Karpas-422 (cell line): ENCODE results near the gene ITGA1. TPM values are rescaled to one million over a fixed set of nuclear protein-coding genes. Genes with fewer than 3 reads are reported as not detected.
"Not testable (repeated sequence)": the region's sequence is repeated elsewhere in the genome, so short reads cannot be mapped to it uniquely, and the experiment has no call there.

Experiments
- DNase-seq: peaks from one replicate; pipeline ENCODE4 v3.0.0-alpha.2; 2015
- H2AFZ ChIP-seq: fragments of 200-600 bp; sonication (generic); 2 replicates; pipeline ENCODE4 v1.6.1; 2014; ENCODE audit warnings: antibody characterized with exemption, low read length, mixed read lengths
- H3K27ac ChIP-seq: fragments of 200-600 bp; sonication (generic); 2 replicates; pipeline ENCODE4 v1.5.1; 2014; ENCODE audit warnings: mild to moderate bottlenecking, low read length, moderate library complexity
- H3K27me3 ChIP-seq: fragments of 200-600 bp; sonication (generic); 2 replicates; pipeline ENCODE4 v1.6.1; 2014; ENCODE audit warnings: low read length, mixed read lengths
- H3K36me3 ChIP-seq: fragments of 200-600 bp; sonication (generic); 2 replicates; pipeline ENCODE4 v1.6.1; 2014; ENCODE audit warnings: low read length, mixed read lengths; ENCODE audit not compliant: insufficient read depth
- H3K4me1 ChIP-seq: fragments of 200-600 bp; sonication (generic); 2 replicates; pipeline ENCODE4 v1.6.1; 2014; ENCODE audit warnings: mild to moderate bottlenecking, low read length, mixed read lengths
- H3K4me2 ChIP-seq: fragments of 200-600 bp; sonication (generic); 2 replicates; pipeline ENCODE4 v1.6.1; 2014; ENCODE audit warnings: low read length, low read depth, mild to moderate bottlenecking; ENCODE audit not compliant: poor library complexity, severe bottlenecking
- H3K4me3 ChIP-seq: fragments of 200-600 bp; sonication (generic); 2 replicates; pipeline ENCODE4 v1.5.1; 2014; ENCODE audit warnings: mild to moderate bottlenecking, antibody characterized with exemption, low read length, mixed read lengths
- H3K79me2 ChIP-seq: fragments of 200-600 bp; sonication (generic); 2 replicates; pipeline ENCODE4 v1.6.1; 2014; ENCODE audit warnings: mild to moderate bottlenecking, low read length, mixed read lengths
- H3K9ac ChIP-seq: fragments of 200-600 bp; sonication (generic); 2 replicates; pipeline ENCODE4 v1.6.0; 2014; ENCODE audit warnings: low read length
- H3K9me2 ChIP-seq: fragments of 200-600 bp; sonication (generic), shearing (Covaris generic); replicated peaks from 2 replicates; pipeline ENCODE4 v1.6.0; 2014; ENCODE audit warnings: mild to moderate bottlenecking, low read length, moderate library complexity; ENCODE audit not compliant: insufficient read depth
- H3K9me3 ChIP-seq: fragments of 300-700, 200-600 bp; sonication (generic); 2 replicates; pipeline ENCODE4 v1.6.1; 2014; ENCODE audit warnings: low read length, mixed read lengths
- H4K20me1 ChIP-seq: fragments of 200-600 bp; sonication (generic); 2 replicates; pipeline ENCODE4 v1.6.1; 2014; ENCODE audit warnings: mild to moderate bottlenecking, antibody characterized with exemption, low read length, low read depth; ENCODE audit not compliant: insufficient read depth
- total RNA-seq: library from RNA; depleted of rRNA; stranded (reverse); fragments of >200 nt; shearing (Covaris generic); gene quantifications from 2 replicates; pipeline ENCODE4 v1.2.3, GENCODE V29; 2014; ENCODE audit warnings: low replicate concordance

ITGA1 gene
- total RNA-seq, 1 experiment from 2014 or later: not detected

- H3K27me3 ChIP-seq: no peaks in the 10 kb centered on the region
- no peak overlapping the region for H3K4me3 ChIP-seq
- H3K4me1 ChIP-seq: peaks cover 12% of the 10 kb centered on the region
- no peak overlapping the region for H3K27ac ChIP-seq
- no peaks in the 10 kb centered on the region for H3K79me2 ChIP-seq
- H3K36me3 ChIP-seq: no peaks in the 10 kb centered on the region
- no peak for DNase-seq
- no peaks in the 10 kb centered on the region for H4K20me1 ChIP-seq
- no peak overlapping the region for H3K9ac ChIP-seq
- no peak overlapping the region for H2AFZ ChIP-seq
- no peaks in the 10 kb centered on the region for H3K9me2 ChIP-seq
- no peak overlapping the region for H3K4me2 ChIP-seq
- no peaks in the 10 kb centered on the region for H3K9me3 ChIP-seq
These were observed 30.1 kb downstream of the ITGA1 start for GRCh38 chr5:52817818-52818217.

GRCh38 chr5:52818360-52818759 is 30.6 kb downstream of the ITGA1 start:
- Histone ChIP-seq H3K9me2 (no peaks in the 10 kb centered on the region), H3K4me1 (peaks cover 14% of the 10 kb centered on the region), H4K20me1 (no peaks in the 10 kb centered on the region), H3K4me3 (no peak overlapping the region), H3K27me3 (no peaks in the 10 kb centered on the region), H3K27ac (no peak overlapping the region), H3K79me2 (no peaks in the 10 kb centered on the region), H3K9ac (no peak overlapping the region), H3K4me2 (no peak overlapping the region), H2AFZ (no peak overlapping the region), H3K9me3 (no peaks in the 10 kb centered on the region), H3K36me3 (no peaks in the 10 kb centered on the region)
- no peak for DNase-seq

GRCh38 chr5:52818807-52819206 is 31.1 kb downstream of the ITGA1 start:
- H3K9ac ChIP-seq, H3K9me3 ChIP-seq, H3K4me3 ChIP-seq, H2AFZ ChIP-seq, DNase-seq, H3K27ac ChIP-seq, H3K36me3 ChIP-seq, H3K79me2 ChIP-seq, H3K27me3 ChIP-seq, H4K20me1 ChIP-seq, H3K9me2 ChIP-seq, H3K4me2 ChIP-seq: not testable (repeated sequence)
- H3K4me1 ChIP-seq: peaks cover 14% of the 10 kb centered on the region

- no peaks in the 10 kb centered on the region for H3K9me2 ChIP-seq
- no peak for DNase-seq
These were observed 34.2 kb downstream of the ITGA1 start for GRCh38 chr5:52821901-52822300.

GRCh38 chr5:52822437-52822836 is 34.7 kb downstream of the ITGA1 start:
- Histone ChIP-seq H3K27ac (no peak overlapping the region), H3K9me3 (no peaks in the 10 kb centered on the region), H3K9ac (no peak overlapping the region), H2AFZ (no peak overlapping the region), H3K9me2 (no peaks in the 10 kb centered on the region), H3K4me2 (peak overlapping the region; percentile 64), H4K20me1 (no peaks in the 10 kb centered on the region), H3K79me2 (no peaks in the 10 kb centered on the region), H3K4me3 (peak overlapping the region; percentile 33; the same call in 1 of the 2 replicates), H3K4me1 (peaks cover 14% of the 10 kb centered on the region), H3K27me3 (no peaks in the 10 kb centered on the region), H3K36me3 (no peaks in the 10 kb centered on the region)
- peak; percentile 81 for DNase-seq

More at GRCh38 chr5:52821901-52822300, 34.2 kb downstream of the ITGA1 start:
- H3K36me3 ChIP-seq: no peaks in the 10 kb centered on the region
- no peak overlapping the region for H3K27ac ChIP-seq
- H3K4me2 ChIP-seq: peak overlapping the region; percentile 64
- H3K79me2 ChIP-seq: no peaks in the 10 kb centered on the region
- peak overlapping the region; percentile 33; the same call in 1 of the 2 replicates for H3K4me3 ChIP-seq
- no peak overlapping the region for H3K9ac ChIP-seq
- no peaks in the 10 kb centered on the region for H3K9me3 ChIP-seq
- H3K27me3 ChIP-seq: no peaks in the 10 kb centered on the region
- no peaks in the 10 kb centered on the region for H4K20me1 ChIP-seq
- H2AFZ ChIP-seq: no peak overlapping the region
- H3K4me1 ChIP-seq: peaks cover 14% of the 10 kb centered on the region

- peaks cover 14% of the 10 kb centered on the region for H3K4me1 ChIP-seq
These were observed 37.1 kb downstream of the ITGA1 start for GRCh38 chr5:52824827-52825226.

GRCh38 chr5:52825826-52826225 is 38.1 kb downstream of the ITGA1 start:
- H3K9me2 ChIP-seq: no peaks in the 10 kb centered on the region
- H3K4me2 ChIP-seq: no peak overlapping the region
- peaks cover 4% of the 10 kb centered on the region; the same call in 1 of the 2 replicates for H3K9me3 ChIP-seq
- H2AFZ ChIP-seq: no peak overlapping the region
- no peaks in the 10 kb centered on the region for H3K36me3 ChIP-seq
- no peak overlapping the region for H3K4me3 ChIP-seq
- H3K4me1 ChIP-seq: peaks cover 14% of the 10 kb centered on the region
- no peaks in the 10 kb centered on the region for H3K79me2 ChIP-seq
- DNase-seq: no peak
- no peak overlapping the region for H3K27ac ChIP-seq
- H3K27me3 ChIP-seq: no peaks in the 10 kb centered on the region
- H3K9ac ChIP-seq: no peak overlapping the region
- H4K20me1 ChIP-seq: no peaks in the 10 kb centered on the region

More at GRCh38 chr5:52824827-52825226, 37.1 kb downstream of the ITGA1 start:
- H4K20me1 ChIP-seq: no peaks in the 10 kb centered on the region
- no peak overlapping the region for H3K4me3 ChIP-seq
- H3K27ac ChIP-seq: no peak overlapping the region
- H3K79me2 ChIP-seq: no peaks in the 10 kb centered on the region
- H3K27me3 ChIP-seq: no peaks in the 10 kb centered on the region
- H3K9me3 ChIP-seq: peaks cover 4% of the 10 kb centered on the region; the same call in 1 of the 2 replicates
- no peak overlapping the region for H2AFZ ChIP-seq
- DNase-seq: no peak
- H3K9ac ChIP-seq: no peak overlapping the region
- no peaks in the 10 kb centered on the region for H3K9me2 ChIP-seq
- no peak overlapping the region for H3K4me2 ChIP-seq
- H3K36me3 ChIP-seq: no peaks in the 10 kb centered on the region

GRCh38 chr5:52827815-52828214 is 40.1 kb downstream of the ITGA1 start:
- H3K27me3 ChIP-seq: no peaks in the 10 kb centered on the region
- H3K9me2 ChIP-seq: no peaks in the 10 kb centered on the region
- H3K4me3 ChIP-seq: no peak overlapping the region
- H3K9ac ChIP-seq: no peak overlapping the region
- H3K27ac ChIP-seq: no peak overlapping the region
- peaks cover 2% of the 10 kb centered on the region for H3K4me1 ChIP-seq
- H3K36me3 ChIP-seq: no peaks in the 10 kb centered on the region
- no peak overlapping the region for H2AFZ ChIP-seq
- H3K79me2 ChIP-seq: no peaks in the 10 kb centered on the region
- H4K20me1 ChIP-seq: no peaks in the 10 kb centered on the region
- H3K9me3 ChIP-seq: peaks cover 4% of the 10 kb centered on the region; the same call in 1 of the 2 replicates
- no peak for DNase-seq
- no peak overlapping the region for H3K4me2 ChIP-seq

- H3K9me3 ChIP-seq: peaks cover 4% of the 10 kb centered on the region; the same call in 1 of the 2 replicates
- no peak overlapping the region for H3K27ac ChIP-seq
- no peak overlapping the region for H3K9ac ChIP-seq
- H3K4me2 ChIP-seq: no peak overlapping the region
- H3K79me2 ChIP-seq: no peaks in the 10 kb centered on the region
- H3K4me3 ChIP-seq: no peak overlapping the region
- H3K4me1 ChIP-seq: no peaks in the 10 kb centered on the region
- no peak for DNase-seq
- no peaks in the 10 kb centered on the region for H3K36me3 ChIP-seq
- no peaks in the 10 kb centered on the region for H3K9me2 ChIP-seq
- H3K27me3 ChIP-seq: no peaks in the 10 kb centered on the region
- no peak overlapping the region for H2AFZ ChIP-seq
- H4K20me1 ChIP-seq: no peaks in the 10 kb centered on the region
These were observed 41.9 kb downstream of the ITGA1 start for GRCh38 chr5:52829664-52830063.
